Right hindlimb (tissue), 1 donor: Measurements from ENCODE around the gene NKAIN2.
"Not testable (repeated sequence)": the region's sequence is repeated elsewhere in the genome, so short reads cannot be mapped to it uniquely, and the experiment has no call there.

Experiments
- DNase-seq: peaks from one replicate; pipeline ENCODE4 v3.0.0-alpha.2; 2018

The NKAIN2 gene

DNA sequence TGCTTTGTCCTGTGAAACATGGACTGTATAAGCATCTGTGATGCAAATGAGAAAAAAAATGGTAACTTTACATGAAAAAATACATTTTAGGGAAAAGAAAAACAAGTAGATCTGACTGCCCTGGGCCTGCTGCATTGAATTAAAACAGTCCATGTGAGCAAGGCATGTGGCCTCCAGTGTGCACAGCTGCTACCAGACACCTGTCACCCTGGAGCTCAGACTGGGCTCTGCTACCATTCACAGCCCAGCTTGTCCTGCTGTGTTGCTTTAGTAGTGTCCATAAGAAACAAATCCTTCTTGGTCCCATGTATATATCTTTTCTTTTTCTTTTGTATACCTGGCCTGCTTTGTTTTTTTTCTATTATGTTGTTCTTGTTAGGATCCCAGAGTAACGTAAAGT is 315.9 kb downstream of the NKAIN2 start:
- DNase-seq: peak; percentile 41

DNA sequence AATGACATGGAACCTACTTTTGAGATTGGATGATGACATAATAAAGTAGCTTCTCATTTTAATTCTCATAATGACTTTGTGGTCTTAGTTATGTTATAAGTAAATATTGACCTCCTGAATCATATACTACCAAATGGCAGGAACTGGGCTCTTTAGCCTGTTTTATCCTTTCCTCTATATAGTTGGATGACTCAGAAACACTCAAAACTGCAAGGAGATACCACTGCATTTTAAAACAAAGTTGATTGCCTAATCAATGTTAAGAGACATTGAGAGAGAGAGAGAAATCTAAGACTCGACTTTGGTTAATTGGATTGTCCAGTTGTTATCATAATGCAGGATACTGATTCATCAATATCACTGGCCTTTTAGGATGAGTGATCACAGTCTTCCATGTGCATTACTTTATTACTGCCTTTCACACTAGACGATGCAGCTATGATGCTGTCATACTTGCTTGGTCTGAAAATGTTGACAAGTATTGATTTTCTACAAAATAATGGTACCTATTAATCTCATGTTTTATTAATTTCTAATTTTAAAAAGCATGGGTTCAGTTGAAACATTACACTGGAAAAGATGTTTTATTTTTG is 320.0 kb downstream of the NKAIN2 start:
- DNase-seq: no peak

DNA sequence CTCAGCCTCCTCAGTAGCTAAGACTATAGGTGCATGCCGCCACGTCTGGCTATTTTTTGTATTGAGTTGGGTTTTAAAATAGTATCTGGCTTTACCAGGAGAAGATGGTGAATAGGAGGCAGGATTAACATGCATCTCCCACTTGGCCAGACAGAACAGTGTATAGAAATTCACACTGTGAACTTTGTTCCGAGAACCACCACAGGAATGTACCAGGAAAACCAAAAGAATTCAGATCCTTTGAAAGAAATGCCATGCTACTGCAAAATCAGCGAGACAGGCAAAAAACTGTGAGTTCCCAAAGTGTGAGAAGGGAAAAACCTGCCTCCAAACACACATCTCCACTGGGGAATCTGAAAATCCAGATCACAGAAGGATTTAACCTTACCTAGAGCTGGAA is 327.6 kb downstream of the NKAIN2 start:
- no peak for DNase-seq

DNA sequence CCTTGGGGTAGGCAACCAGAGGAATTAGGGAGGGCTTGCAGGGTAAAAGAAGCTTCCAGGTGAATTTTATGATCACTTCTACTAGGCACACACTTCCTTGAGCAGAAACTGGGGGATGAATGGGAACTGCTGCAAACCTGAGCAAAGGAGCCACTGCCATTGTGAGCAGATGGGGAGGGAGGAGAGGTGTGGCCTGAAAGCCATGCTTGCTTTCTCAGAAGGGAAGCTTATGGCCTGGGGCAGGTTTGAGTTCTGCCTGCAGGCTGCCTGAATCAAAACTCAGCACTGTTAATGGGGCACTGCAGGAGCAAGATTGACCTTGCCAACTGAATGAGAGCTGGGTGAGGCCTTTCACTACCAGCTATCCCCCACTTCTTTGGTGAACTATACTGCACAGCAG is 328.1 kb downstream of the NKAIN2 start:
- DNase-seq: no peak

DNA sequence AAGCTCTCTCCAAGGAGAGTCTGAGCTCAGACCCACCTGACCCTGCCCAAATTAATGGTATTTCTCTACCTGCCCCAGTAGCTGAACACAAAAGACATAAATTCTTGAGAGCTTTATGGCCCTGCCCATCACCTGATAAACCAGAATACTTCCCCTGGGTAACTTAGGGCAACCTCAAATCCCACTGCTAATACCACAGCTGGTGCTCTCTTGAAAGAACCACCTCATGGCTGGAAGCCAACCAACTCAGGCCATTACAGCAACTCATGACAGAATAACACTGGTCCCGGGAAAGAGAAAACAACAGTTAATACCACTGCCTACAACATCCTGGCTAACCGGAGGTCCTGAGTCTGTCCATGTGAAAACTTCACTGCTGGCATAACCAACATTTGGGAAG is 328.6 kb downstream of the NKAIN2 start:
- no peak for DNase-seq

DNA sequence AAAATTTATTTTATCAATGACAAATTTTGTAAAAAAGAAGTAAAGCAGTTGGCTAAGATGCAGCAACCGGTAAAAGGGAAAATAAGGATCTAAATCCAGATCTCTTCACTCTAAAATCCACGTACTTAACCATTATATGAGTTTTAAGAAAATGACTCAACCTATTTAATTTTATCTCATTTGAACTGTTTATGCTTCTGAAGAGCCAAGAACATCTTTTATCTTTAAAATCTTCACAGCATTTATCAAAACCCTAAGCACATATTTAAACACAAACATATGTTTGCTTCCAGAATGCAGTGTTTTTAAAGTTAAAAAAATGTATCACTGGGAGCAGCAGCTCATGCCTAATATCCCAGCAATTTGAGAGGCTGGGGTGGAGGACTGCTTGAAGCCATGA is 339.2 kb downstream of the NKAIN2 start:
- no peak for DNase-seq

DNA sequence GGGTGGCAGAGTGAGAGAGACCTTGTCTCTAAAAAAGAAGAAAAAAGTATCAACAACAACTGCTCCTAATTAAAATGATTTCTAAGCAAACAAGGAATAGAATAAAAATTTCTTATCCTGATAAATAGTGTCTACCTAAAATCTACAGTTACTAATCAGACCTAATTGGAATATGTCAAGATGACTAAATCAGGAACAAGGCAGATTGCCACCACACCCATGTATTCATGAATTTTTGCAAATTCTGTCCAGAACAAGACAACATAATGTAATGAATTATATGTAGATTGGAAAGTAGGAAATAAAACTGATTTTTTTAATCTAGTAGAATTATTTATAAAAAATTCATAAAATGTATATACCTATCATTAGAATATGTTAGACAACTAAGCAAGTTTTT is 339.8 kb downstream of the NKAIN2 start:
- no peak for DNase-seq

DNA sequence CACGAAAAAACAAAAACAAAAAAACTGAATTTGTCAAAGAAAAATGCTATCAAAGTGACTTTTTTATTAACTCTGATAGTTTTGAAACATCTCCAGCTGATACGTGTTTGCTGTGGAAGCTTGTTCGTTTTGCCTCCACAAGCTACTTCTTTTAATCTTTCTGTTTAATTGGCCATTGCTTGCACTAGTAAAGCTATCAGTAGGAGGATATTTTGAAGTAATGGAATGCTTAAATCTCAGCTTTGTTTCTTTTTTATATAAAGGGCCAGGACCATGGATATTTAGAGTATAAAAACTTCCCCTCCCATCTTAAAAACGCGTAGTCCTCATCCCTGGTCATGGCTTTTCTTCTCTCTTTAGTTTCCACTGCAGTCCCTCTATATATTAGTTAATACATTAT is 344.0 kb downstream of the NKAIN2 start:
- DNase-seq: no peak

DNA sequence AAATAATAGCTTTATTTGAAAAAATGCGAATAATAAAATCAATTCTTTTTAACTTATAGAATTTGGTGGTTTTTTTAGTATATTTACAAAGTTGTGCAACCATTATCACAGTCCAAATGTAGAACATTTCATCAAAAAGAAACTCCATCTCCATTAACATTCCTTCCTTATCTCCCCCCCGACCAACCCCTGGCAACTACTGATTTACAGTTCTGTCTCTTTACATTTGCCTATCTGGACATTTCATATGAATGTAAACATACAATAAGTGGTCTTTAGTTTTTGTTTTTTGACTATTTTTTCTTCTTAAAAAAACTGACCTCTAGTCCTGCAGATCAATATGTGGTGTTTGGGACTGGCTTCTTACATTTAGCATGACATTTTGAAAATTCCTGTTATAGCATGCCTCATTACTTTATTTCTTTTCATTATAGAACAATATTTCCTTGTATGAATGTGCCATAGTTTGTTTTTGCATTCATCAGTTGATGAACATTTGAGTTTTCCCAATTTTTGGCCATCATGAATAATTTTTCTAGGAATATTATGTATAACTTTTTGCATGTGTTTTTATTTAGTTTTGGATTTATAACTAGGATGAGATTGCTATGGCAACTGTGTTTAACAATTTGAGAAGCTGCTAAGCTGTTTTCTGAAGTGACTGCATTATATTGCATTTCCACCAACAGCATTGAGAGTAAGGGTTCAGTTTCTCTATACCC is 344.7 kb downstream of the NKAIN2 start:
- no peak for DNase-seq

DNA sequence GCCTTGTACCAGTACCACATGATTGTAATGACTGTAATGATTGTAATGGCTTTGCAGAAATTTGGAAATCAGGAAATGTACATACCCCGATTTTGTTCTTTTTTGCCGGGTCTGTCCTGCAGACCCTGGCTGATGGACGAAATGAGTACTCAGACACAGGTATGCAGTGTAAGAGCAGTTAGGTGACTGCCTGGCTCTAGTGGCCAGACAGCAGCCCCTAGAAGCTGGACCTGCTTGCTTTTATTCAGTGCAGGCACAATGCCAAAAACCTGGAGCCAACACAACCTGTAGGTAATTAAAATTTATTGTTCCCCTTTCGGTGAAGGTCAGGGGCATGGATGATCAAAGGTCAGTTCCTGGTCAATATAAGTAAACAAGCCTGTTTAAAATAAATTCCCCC is 346.0 kb downstream of the NKAIN2 start:
- no peak for DNase-seq

DNA sequence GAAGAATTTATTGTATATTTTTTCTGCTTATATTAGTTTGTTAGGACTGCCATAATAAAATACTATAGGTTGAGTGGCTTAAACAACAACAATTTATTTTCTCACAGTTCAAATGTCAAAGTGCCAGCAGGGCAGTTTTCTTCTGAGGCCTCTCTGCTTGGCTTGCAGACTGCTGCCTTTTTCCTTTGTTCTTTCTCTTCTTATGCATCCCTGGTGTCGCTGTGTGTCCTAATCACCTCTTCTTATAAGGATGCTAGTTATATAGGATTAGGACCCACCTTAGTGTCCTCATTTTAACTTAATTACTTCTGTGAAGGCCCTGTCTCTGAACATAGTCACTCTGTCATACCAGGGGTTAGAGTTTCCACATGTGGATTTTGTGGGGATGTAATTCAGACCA is 354.4 kb downstream of the NKAIN2 start:
- no peak for DNase-seq

DNA sequence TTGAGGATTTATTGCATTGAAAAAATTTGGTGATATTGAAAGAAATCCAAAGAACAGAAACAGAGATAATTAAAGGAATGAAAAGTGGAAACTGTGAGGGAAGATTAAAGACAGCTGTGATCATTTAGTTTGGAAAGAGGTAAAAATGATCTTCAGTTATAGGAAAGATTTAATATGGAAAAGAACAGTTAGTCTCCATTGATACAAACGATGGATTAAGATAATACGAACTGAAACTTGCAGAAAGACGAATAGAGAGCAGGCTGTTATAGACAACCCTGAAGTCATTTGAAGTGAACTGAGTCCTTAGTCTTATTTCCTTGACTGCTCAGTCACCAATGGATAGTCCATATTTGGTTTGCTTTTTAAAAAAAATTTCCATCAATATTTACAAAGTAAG is 360.0 kb downstream of the NKAIN2 start:
- DNase-seq: no peak

DNA sequence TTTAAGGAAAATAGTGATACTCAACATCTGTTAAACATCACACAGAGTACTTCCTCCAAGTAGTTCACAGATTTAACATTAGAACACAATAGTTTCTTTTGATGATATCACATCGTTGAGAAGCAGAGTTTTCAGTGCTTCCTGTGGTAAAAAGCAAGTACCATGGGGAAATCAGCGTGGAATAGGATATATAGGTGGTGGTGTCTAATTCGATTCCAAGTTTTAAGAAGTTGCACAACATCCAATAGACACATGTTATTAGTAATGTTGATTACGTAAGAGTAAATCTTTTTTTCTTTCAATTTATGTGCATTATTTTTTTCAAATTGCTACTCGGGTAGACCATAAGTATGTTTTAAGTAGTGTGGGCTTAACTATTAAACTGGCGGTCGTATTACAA is 360.7 kb downstream of the NKAIN2 start:
- no peak for DNase-seq

DNA sequence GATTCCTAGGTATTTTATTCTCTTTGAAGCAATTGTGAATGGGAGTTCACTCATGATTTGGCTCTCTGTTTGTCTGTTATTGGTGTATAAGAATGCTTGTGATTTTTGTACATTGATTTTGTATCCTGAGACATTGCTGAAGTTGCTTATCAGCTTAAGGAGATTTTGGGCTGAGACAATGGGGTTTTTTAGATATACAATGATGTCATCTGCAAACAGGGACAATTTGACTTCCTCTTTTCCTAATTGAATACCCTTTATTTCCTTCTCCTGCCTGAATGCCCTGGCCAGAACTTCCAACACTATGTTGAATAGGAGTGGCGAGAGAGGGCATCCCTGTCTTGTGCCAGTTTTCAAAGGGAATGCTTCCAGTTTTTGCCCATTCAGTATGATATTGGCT is 363.6 kb downstream of the NKAIN2 start:
- not testable (repeated sequence) for DNase-seq

DNA sequence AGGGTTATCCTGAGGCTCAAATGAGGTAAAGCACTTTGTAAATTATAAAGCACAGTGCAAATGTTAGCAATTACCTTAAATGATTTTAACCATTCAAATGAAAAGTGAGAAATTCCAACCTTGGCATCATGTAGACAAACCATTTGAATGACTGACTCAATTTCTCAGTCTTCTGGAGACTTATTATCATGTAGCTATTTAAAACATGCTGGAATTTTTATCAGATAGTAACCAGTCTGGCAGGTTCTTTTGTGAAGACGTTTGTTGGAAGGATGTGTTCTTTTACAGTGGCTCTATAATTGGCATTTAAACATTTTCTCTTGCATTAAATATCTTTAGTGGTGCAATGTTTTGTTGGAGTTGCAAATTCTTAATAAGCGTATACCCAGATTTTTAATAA is 386.6 kb downstream of the NKAIN2 start:
- no peak for DNase-seq

DNA sequence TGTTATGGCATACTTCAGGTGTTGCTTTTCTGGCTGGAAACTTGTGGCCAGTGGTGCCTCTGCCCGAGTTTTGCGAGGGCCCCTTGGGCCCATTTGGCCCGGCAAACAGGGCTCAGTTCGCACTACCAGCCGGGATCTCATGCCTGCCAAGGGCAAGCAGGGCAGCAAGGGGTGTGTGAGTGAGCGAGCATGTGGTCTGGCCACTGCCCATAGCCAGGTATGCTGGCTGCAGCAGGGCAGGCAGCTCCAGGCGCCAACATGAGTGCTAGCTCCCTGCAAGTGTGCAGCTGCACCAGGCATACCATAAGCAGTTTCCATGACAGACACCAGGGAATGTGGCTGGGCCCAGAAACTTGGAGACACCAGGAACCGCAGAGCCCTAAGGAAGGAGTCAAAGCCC is 389.5 kb downstream of the NKAIN2 start:
- DNase-seq: no peak

DNA sequence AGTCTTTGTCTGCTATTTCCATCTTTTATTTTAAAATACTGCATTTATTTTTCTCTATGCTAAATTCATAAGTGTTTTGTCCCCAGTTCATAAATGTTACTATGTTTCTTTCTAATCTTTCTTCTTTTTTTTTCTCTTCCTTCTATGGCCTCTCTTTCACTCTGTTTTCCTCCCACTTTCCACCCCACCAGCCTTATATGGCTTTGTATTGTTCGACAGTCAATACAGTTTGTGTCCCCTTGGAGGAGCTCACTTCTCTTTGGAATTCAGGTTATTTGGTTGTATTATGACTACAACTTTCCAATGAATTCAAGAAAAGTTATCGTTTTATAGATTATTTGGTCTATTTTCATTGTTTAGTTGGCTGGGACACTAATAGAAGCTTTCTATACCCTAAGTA is 393.5 kb downstream of the NKAIN2 start:
- no peak for DNase-seq

DNA sequence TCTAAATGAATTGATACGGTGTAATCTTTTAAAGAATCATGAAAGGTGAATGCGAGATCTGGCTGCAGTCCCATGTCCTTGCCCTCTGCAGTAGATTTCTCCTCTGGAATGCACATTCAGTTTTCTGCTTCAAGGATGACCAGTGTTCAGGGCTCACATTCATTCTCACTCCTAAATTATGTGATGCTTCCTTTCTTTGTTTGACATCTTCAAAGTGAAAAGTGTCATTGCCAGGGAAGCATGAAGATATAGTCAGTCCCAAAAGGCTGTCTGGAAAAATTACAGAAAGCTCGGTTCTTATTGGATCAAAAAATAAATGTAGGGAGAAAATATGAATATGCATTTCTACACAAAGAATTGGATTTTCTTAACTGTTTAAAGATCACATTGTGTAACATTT is 395.6 kb downstream of the NKAIN2 start:
- no peak for DNase-seq

DNA sequence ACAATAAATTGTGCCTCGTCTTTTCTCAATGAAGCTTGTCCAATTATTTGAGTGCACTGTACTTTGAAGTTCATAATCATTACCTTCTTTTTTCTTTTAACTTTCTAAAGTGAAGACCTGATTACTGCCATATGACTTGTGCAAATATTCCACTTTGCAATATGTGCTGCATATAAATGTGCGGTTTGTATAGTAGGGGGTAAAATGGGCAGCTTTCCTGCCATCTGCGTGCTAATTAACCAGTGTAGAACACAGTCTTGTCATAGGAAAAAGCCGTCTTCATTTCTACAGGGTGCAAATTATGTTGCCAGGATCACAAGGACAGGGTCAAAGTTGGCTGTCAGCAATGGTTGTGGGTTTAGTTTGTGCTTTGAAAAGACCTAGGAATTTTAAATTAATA is 397.0 kb downstream of the NKAIN2 start:
- no peak for DNase-seq

DNA sequence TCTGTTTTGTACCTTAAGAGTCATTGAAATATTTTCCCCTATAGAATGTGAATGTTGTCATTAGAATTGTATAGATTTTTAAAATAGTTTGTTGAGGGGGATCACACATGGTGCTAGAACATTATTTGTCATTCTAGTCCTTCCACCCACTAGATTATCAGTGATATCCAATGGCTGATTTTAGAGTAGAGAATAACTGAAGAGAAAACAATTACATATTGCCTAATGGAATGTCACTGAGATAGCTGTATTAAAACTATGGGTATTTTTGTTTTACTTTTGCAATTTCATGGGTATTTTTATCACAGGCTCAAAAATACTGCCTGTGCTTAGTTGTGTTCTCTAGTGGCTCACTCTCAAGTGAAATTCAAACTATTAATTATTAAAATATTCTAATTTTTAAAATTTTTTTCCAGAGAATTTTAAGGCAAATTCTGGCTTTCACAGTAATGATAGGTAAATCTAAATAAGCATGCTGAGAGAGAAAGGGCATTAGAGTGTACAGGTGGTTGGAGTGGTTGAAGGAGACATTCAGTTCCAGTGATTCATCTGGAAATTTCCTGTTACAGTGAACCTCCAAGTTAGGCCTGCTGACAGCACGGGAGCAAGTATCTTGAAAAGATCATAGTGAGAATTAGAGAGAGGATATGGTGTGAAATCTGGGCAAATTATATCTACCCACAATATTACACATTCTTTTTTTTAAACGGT is 399.6 kb downstream of the NKAIN2 start:
- DNase-seq: no peak

DNA sequence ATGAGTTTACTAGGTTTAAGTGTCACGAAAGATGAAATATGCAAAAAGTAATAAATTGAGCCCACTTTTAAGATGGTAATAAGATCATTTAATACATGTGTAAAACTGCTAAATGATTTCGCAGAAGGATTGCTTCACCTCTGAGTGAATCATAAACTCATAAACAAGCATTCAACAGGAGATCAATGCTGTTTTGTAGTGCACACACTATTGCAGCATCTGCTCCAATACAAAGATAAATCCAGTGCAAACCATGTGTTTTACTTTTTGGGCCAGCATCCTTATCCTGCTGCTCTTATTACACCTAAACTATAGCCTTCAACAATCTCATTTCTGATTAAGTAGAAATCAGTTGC is 400.1 kb downstream of the NKAIN2 start:
- DNase-seq: no peak

DNA sequence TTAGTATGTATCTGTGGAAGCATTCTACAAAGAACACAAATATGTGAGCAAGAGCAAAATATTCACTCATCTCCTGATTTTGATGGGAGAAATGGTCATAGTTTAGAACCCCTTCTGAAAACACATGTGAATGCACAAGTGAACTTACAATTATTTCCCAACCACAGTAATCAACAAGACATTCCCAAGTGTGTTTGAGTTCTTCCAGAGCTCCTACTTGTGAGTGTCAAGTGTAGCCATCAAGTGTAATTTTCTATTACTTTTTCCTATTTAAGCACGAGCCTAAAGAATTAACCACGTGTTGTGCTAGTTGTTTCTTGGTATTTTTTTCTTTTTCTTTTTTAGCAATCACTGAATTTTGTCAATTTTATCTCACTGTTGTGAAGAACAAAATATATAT is 402.3 kb downstream of the NKAIN2 start:
- DNase-seq: no peak

DNA sequence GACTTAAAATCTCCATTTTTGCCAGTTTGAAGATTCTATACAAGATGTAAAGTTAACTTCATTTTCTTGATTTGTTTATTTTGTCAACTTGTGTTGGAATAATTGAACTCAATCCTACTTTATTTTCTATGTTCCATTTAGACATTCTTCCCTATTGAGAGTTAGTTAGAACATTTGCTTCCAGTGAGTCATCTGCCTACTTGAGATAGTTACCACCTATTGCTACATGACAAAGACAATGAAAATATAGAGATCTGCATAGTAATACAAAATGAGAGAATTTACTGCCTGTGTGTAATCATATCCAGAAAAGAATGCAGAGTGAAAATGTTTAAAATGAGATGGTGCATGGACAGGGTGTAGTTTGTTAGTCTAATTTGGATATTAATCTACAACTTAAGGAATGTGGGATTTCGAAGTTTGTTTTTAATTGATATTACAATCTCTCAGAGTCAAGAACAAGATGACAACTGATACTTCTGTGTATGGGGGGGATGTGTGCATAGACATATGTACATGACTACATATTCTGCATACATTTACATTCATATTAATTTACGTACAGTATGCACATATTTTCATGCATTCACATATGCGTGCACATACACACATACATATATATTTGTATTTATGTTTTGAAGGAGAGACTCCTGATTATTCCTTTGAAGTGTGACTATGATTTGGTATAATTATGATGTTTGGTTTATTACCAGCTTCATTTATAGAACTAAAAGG is 420.1 kb downstream of the NKAIN2 start:
- DNase-seq: no peak

DNA sequence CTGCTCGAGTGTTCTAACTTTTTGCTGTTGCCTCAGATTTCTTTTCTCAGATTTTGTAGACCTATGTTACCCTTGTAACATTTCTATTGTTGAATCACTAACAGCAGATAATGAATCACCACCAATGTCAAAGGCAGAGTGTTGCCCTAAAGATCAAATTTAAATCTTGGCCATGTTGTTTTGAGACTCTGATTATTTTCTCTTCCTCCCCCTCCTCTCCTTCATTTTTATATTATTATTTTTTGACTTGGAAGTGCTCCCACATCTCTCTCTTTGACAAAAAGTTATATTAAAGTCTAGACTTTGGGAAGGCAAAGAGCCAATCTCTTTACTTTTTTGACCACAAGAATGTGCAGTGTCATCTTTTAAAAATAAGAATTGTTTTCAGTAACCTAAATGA is 422.7 kb downstream of the NKAIN2 start:
- DNase-seq: no peak
